Activated T-helper 2 cell treated with anti-CD3 and anti-CD28 coated beads, Interferon-gamma antibody, Interleukin-2, Interleukin-4, amounts not matched to agents 10 μg/mL and 5 μg/mL and 100 μg/mL, durations not matched to agents 14 hours and 24 hours and 36 hours (primary cell): Measurements from ENCODE around the gene CHPF2. TPM values are rescaled to one million over a fixed set of nuclear protein-coding genes. Genes with fewer than 3 reads are reported as not detected.
A peak's percentile ranks its signal among the peaks of the same experiment; 100 is the strongest.

Experiments
- DNase-seq: peaks from one replicate; pipeline ENCODE4 v3.0.0; 2021; ENCODE audit warnings: low spot score
- H3K27ac Mint-ChIP-seq: one replicate; pipeline ENCODE4 v1.8.0; 2021; ENCODE audit warnings: mixed read lengths
- H3K27me3 Mint-ChIP-seq: one replicate; pipeline ENCODE4 v1.8.0; 2021; ENCODE audit warnings: low read depth, mixed read lengths
- H3K36me3 Mint-ChIP-seq: one replicate; pipeline ENCODE4 v1.8.0; 2021; ENCODE audit warnings: low read depth, mixed read lengths
- H3K4me1 Mint-ChIP-seq: one replicate; pipeline ENCODE4 v1.8.0; 2021; ENCODE audit warnings: low read depth, mixed read lengths
- H3K4me3 Mint-ChIP-seq: one replicate; pipeline ENCODE4 v1.8.0; 2021; ENCODE audit warnings: low read depth, mild to moderate bottlenecking, moderate library complexity, mixed read lengths
- H3K9me3 Mint-ChIP-seq: one replicate; pipeline ENCODE4 v1.8.0; 2021; ENCODE audit warnings: mixed read lengths
- intact Hi-C: fragments of 100-400 bp; cut with micrococcal nuclease; formaldehyde crosslinking; loops from one replicate; pipeline ENCODE4 v1.15.1; 2023
- total RNA-seq: library from RNA; stranded (reverse); gene quantifications from 2 replicates; pipeline ENCODE4 v1.2.3, GENCODE V29; 2022

The CHPF2 gene
- total RNA-seq, 1 donor from 2014 or later: 46.0 TPM

GRCh38 chr7:151272405-151272804 is 40.1 kb downstream of the CHPF2 start:
- Mint-ChIP-seq H3K9me3 (no peaks in the 10 kb centered on the region), H3K4me3 (no peak overlapping the region), H3K36me3 (no peaks in the 10 kb centered on the region), H3K27ac (no peak overlapping the region), H3K27me3 (peaks cover 3% of the 10 kb centered on the region), H3K4me1 (peaks cover 14% of the 10 kb centered on the region)
- no peak for DNase-seq
- intact Hi-C loops: no loop called here

GRCh38 chr7:151272877-151273276 is 40.6 kb downstream of the CHPF2 start:
- no peak overlapping the region for H3K27ac Mint-ChIP-seq
- intact Hi-C loops: no loop called here
- no peaks in the 10 kb centered on the region for H3K9me3 Mint-ChIP-seq
- peaks cover 3% of the 10 kb centered on the region for H3K27me3 Mint-ChIP-seq
- H3K4me1 Mint-ChIP-seq: peaks cover 15% of the 10 kb centered on the region
- H3K36me3 Mint-ChIP-seq: no peaks in the 10 kb centered on the region
- no peak overlapping the region for H3K4me3 Mint-ChIP-seq
- no peak for DNase-seq

GRCh38 chr7:151273651-151274390 is 41.5 kb downstream of the CHPF2 start:
- Mint-ChIP-seq H3K4me3 (no peak overlapping the region), H3K27me3 (peaks cover 8% of the 10 kb centered on the region), H3K9me3 (no peaks in the 10 kb centered on the region), H3K36me3 (no peaks in the 10 kb centered on the region), H3K27ac (no peak overlapping the region), H3K4me1 (peaks cover 18% of the 10 kb centered on the region)
- DNase-seq: no peak
- intact Hi-C loops: no loop called here

GRCh38 chr7:151274396-151274795 is 42.1 kb downstream of the CHPF2 start:
- H3K4me3 Mint-ChIP-seq: no peak overlapping the region
- peaks cover 8% of the 10 kb centered on the region for H3K27me3 Mint-ChIP-seq
- no peaks in the 10 kb centered on the region for H3K36me3 Mint-ChIP-seq
- DNase-seq: no peak
- H3K27ac Mint-ChIP-seq: no peak overlapping the region
- intact Hi-C loops: no loop called here
- peaks cover 18% of the 10 kb centered on the region for H3K4me1 Mint-ChIP-seq
- no peaks in the 10 kb centered on the region for H3K9me3 Mint-ChIP-seq

GRCh38 chr7:151274936-151275812 is 42.9 kb downstream of the CHPF2 start:
- intact Hi-C loops: no loop called here
- Mint-ChIP-seq H3K9me3 (no peaks in the 10 kb centered on the region), H3K36me3 (no peaks in the 10 kb centered on the region), H3K4me1 (peaks cover 18% of the 10 kb centered on the region), H3K4me3 (peak overlapping the region; percentile 41), H3K27ac (no peak overlapping the region), H3K27me3 (peaks cover 9% of the 10 kb centered on the region)
- no peak for DNase-seq

- Mint-ChIP-seq H3K27me3 (peaks cover 10% of the 10 kb centered on the region), H3K9me3 (no peaks in the 10 kb centered on the region), H3K4me1 (peaks cover 18% of the 10 kb centered on the region), H3K36me3 (no peaks in the 10 kb centered on the region), H3K27ac (peak overlapping the region; percentile 31), H3K4me3 (peak overlapping the region; percentile 45)
- intact Hi-C loops: no loop called here
- no peak for DNase-seq
These were observed 43.7 kb downstream of the CHPF2 start for GRCh38 chr7:151275813-151276577.

- Mint-ChIP-seq H3K36me3 (no peaks in the 10 kb centered on the region), H3K4me1 (peaks cover 18% of the 10 kb centered on the region), H3K27me3 (peaks cover 11% of the 10 kb centered on the region), H3K9me3 (no peaks in the 10 kb centered on the region), H3K4me3 (peak overlapping the region; percentile 61), H3K27ac (peak overlapping the region; percentile 54)
- intact Hi-C loops: no loop called here
- peak; percentile 34 for DNase-seq
These were observed 44.6 kb downstream of the CHPF2 start for GRCh38 chr7:151276666-151277590.

GRCh38 chr7:151277631-151278030 is 45.3 kb downstream of the CHPF2 start:
- Mint-ChIP-seq H3K9me3 (no peaks in the 10 kb centered on the region), H3K27ac (peak overlapping the region; percentile 28), H3K4me1 (peaks cover 14% of the 10 kb centered on the region), H3K27me3 (peaks cover 11% of the 10 kb centered on the region), H3K4me3 (peak overlapping the region; percentile 61), H3K36me3 (no peaks in the 10 kb centered on the region)
- DNase-seq: no peak
- intact Hi-C loops: no loop called here

GRCh38 chr7:151278949-151279348 is 46.7 kb downstream of the CHPF2 start:
- peaks cover 11% of the 10 kb centered on the region for H3K27me3 Mint-ChIP-seq
- H3K4me1 Mint-ChIP-seq: peaks cover 12% of the 10 kb centered on the region
- intact Hi-C loops: no loop called here
- H3K27ac Mint-ChIP-seq: no peak overlapping the region
- H3K4me3 Mint-ChIP-seq: no peak overlapping the region
- no peaks in the 10 kb centered on the region for H3K9me3 Mint-ChIP-seq
- DNase-seq: no peak
- no peaks in the 10 kb centered on the region for H3K36me3 Mint-ChIP-seq

- H3K4me3 Mint-ChIP-seq: no peak overlapping the region
- no peaks in the 10 kb centered on the region for H3K36me3 Mint-ChIP-seq
- intact Hi-C loops: no loop called here
- peaks cover 12% of the 10 kb centered on the region for H3K4me1 Mint-ChIP-seq
- DNase-seq: no peak
- no peak overlapping the region for H3K27ac Mint-ChIP-seq
- H3K9me3 Mint-ChIP-seq: no peaks in the 10 kb centered on the region
- H3K27me3 Mint-ChIP-seq: peaks cover 13% of the 10 kb centered on the region
These were observed 47.6 kb downstream of the CHPF2 start for GRCh38 chr7:151279868-151280267.

GRCh38 chr7:151280388-151281019 is 48.2 kb downstream of the CHPF2 start:
- no peaks in the 10 kb centered on the region for H3K9me3 Mint-ChIP-seq
- H3K36me3 Mint-ChIP-seq: no peaks in the 10 kb centered on the region
- H3K4me1 Mint-ChIP-seq: peaks cover 12% of the 10 kb centered on the region
- DNase-seq: no peak
- H3K4me3 Mint-ChIP-seq: no peak overlapping the region
- intact Hi-C loops: no loop called here
- H3K27ac Mint-ChIP-seq: no peak overlapping the region
- H3K27me3 Mint-ChIP-seq: peaks cover 13% of the 10 kb centered on the region
